ENCODE results near the gene ANKS1A. TPM values are rescaled to one million over a fixed set of nuclear protein-coding genes. Genes with fewer than 3 reads are reported as not detected.

ANKS1A gene
- total RNA-seq, 1 experiment from 2014 or later, result 24.0 TPM

- CTCF ChIA-PET, result no interaction called here
- POLR2A ChIA-PET, result no interaction called here
- Histone ChIP-seq H3K9me3 (no peaks in the 10 kb centered on the region), H3K4me3 (ENCODE audit: low read depth, low read length) (no peak overlapping the region), H3K27me3 (replicated peaks; ENCODE audit: control insufficient read depth, insufficient read depth, low read length) (no peaks in the 10 kb centered on the region), H3K36me3 (ENCODE audit: control insufficient read depth, insufficient read depth, low read length) (no peaks in the 10 kb centered on the region), H3K4me1 (no peaks in the 10 kb centered on the region)
- H3K9me3 Mint-ChIP-seq (ENCODE audit: unreplicated experiment), result no peaks in the 10 kb centered on the region
- H3K4me1 Mint-ChIP-seq (ENCODE audit: low read depth, unreplicated experiment), result peaks cover 6% of the 10 kb centered on the region
- intact Hi-C loops (cut with micrococcal nuclease; ENCODE audit: unreplicated experiment), result no loop called here
- peaks cover 29% of the 10 kb centered on the region for H3K36me3 Mint-ChIP-seq (ENCODE audit: insufficient read depth, unreplicated experiment)
- TF ChIP-seq CTCF (IDR thresholded peaks at IDR 0.05; ENCODE audit: insufficient read depth in 1 of 2, low read depth in 1 of 2, low read length in 1 of 2, severe bottlenecking in 1 of 2, unreplicated experiment in 1 of 2), result no peak
- no TSS peak for BruUV-seq (replicated peaks)
- DNase-seq, result no peak
- H3K27ac Mint-ChIP-seq (ENCODE audit: unreplicated experiment), result no peak overlapping the region
- H3K4me3 Mint-ChIP-seq (ENCODE audit: unreplicated experiment), result no peak overlapping the region
- no peaks in the 10 kb centered on the region for H3K27me3 Mint-ChIP-seq (ENCODE audit: insufficient read depth, unreplicated experiment)
These were observed 183.6 kb downstream of the ANKS1A start for GRCh38 chr6:35072698-35073055.

- POLR2A ChIA-PET, result no interaction called here
- Mint-ChIP-seq H3K27me3 (ENCODE audit: insufficient read depth, unreplicated experiment) (no peaks in the 10 kb centered on the region), H3K27ac (ENCODE audit: unreplicated experiment) (no peak overlapping the region), H3K4me3 (ENCODE audit: unreplicated experiment) (no peak overlapping the region), H3K36me3 (ENCODE audit: insufficient read depth, unreplicated experiment) (peaks cover 25% of the 10 kb centered on the region), H3K4me1 (ENCODE audit: low read depth, unreplicated experiment) (peaks cover 6% of the 10 kb centered on the region), H3K9me3 (ENCODE audit: unreplicated experiment) (no peaks in the 10 kb centered on the region)
- Histone ChIP-seq H3K4me1 (no peaks in the 10 kb centered on the region), H3K27me3 (replicated peaks; ENCODE audit: control insufficient read depth, insufficient read depth, low read length) (no peaks in the 10 kb centered on the region), H3K4me3 (ENCODE audit: low read depth, low read length) (no peak overlapping the region), H3K36me3 (ENCODE audit: control insufficient read depth, insufficient read depth, low read length) (no peaks in the 10 kb centered on the region), H3K9me3 (no peaks in the 10 kb centered on the region)
- DNase-seq, result no peak
- TF ChIP-seq CTCF (IDR thresholded peaks at IDR 0.05; ENCODE audit: insufficient read depth in 1 of 2, low read depth in 1 of 2, low read length in 1 of 2, severe bottlenecking in 1 of 2, unreplicated experiment in 1 of 2), result no peak
- intact Hi-C loops (cut with micrococcal nuclease; ENCODE audit: unreplicated experiment), result no loop called here
- CTCF ChIA-PET, result no interaction called here
- BruUV-seq (replicated peaks), result no TSS peak
These were observed 184.2 kb downstream of the ANKS1A start for GRCh38 chr6:35073211-35073610.

- Histone ChIP-seq H3K27me3 (replicated peaks; ENCODE audit: control insufficient read depth, insufficient read depth, low read length) (no peaks in the 10 kb centered on the region), H3K9me3 (no peaks in the 10 kb centered on the region), H3K4me1 (no peaks in the 10 kb centered on the region), H3K36me3 (ENCODE audit: control insufficient read depth, insufficient read depth, low read length) (no peaks in the 10 kb centered on the region), H3K4me3 (ENCODE audit: low read depth, low read length) (no peak overlapping the region)
- H3K4me1 Mint-ChIP-seq (ENCODE audit: low read depth, unreplicated experiment), result peaks cover 6% of the 10 kb centered on the region
- CTCF ChIA-PET, result interaction anchor here (0.6 kb wide), 1 partner anchor 94 kb away, joined by 3 read pairs; no protein-coding TSS in a partner anchor
- TF ChIP-seq CTCF (IDR thresholded peaks at IDR 0.05; ENCODE audit: insufficient read depth in 1 of 2, low read depth in 1 of 2, low read length in 1 of 2, severe bottlenecking in 1 of 2, unreplicated experiment in 1 of 2), result no peak
- H3K27me3 Mint-ChIP-seq (ENCODE audit: insufficient read depth, unreplicated experiment), result no peaks in the 10 kb centered on the region
- DNase-seq, result no peak
- H3K36me3 Mint-ChIP-seq (ENCODE audit: insufficient read depth, unreplicated experiment), result peaks cover 20% of the 10 kb centered on the region
- no TSS peak for BruUV-seq (replicated peaks)
- intact Hi-C loops (cut with micrococcal nuclease; ENCODE audit: unreplicated experiment), result no loop called here
- no peak overlapping the region for H3K4me3 Mint-ChIP-seq (ENCODE audit: unreplicated experiment)
- H3K9me3 Mint-ChIP-seq (ENCODE audit: unreplicated experiment), result no peaks in the 10 kb centered on the region
- H3K27ac Mint-ChIP-seq (ENCODE audit: unreplicated experiment), result no peak overlapping the region
- POLR2A ChIA-PET, result no interaction called here
These were observed 184.9 kb downstream of the ANKS1A start for GRCh38 chr6:35073766-35074471.
